ENCODE data around the gene POLR1G. TPM values are rescaled to one million over a fixed set of nuclear protein-coding genes. Genes with fewer than 3 reads are reported as not detected.
"Not testable (repeated sequence)": the region's sequence is repeated elsewhere in the genome, so short reads cannot be mapped to it uniquely, and the experiment has no call there.

Gene POLR1G
- total RNA-seq, 1 experiment from 2014 or later: 25.9 TPM

- H3K36me3 ChIP-seq (ENCODE audit: low read depth, low read length): peaks cover 4% of the 10 kb centered on the region; the same call in 1 of the 2 replicates
- ATAC-seq: no peak
- ChIA-PET POLR2A (ENCODE audit: unreplicated experiment) (no interaction called here), CTCF (no interaction called here)
- peaks cover 60% of the 10 kb centered on the region for H3K79me2 ChIP-seq (ENCODE audit: low read length)
- no peaks in the 10 kb centered on the region for H3K9me2 ChIP-seq (replicated peaks; ENCODE audit: low read length)
- intact Hi-C loops (cut with micrococcal nuclease): loop anchor here (2.0 kb wide), 1 partner anchor 30 kb away; no protein-coding TSS in a partner anchor
- H3K4me3 ChIP-seq (ENCODE audit: low read length): peak overlapping the region; percentile 97
- no peaks in the 10 kb centered on the region for H3K27me3 ChIP-seq (ENCODE audit: low read length)
- no peak overlapping the region for H2AFZ ChIP-seq (ENCODE audit: low read length)
- peak overlapping the region; percentile 95 for H3K9ac ChIP-seq (ENCODE audit: low read length)
- H3F3A ChIP-seq (ENCODE audit: low read length, unreplicated experiment): no peaks in the 10 kb centered on the region
- no peak for TF ChIP-seq CTCF (conservative IDR thresholded peaks at IDR 0.05; ENCODE audit: low read depth, low read length)
- no peak for TF ChIP-seq EZH2phosphoT487 (IDR thresholded peaks at IDR 0.05; ENCODE audit: borderline replicate concordance, low read length)
- no peak for TF ChIP-seq EZH2 (IDR thresholded peaks at IDR 0.05; ENCODE audit: low read length, unreplicated experiment)
- peaks cover 24% of the 10 kb centered on the region; the same call in 1 of the 2 replicates for H3K4me1 ChIP-seq (ENCODE audit: insufficient read depth, low read length)
- no TSS peak for BruUV-seq (replicated peaks)
- H3K9me3 ChIP-seq (ENCODE audit: low read length): no peaks in the 10 kb centered on the region
- peak overlapping the region; percentile 92 for H3K27ac ChIP-seq (ENCODE audit: low read length)
- H3K4me2 ChIP-seq (ENCODE audit: low read length): peak overlapping the region; percentile 84
- DNase-seq: no peak
- no peaks in the 10 kb centered on the region for H4K20me1 ChIP-seq (ENCODE audit: low read length)
Observed at GRCh38 chr19:45407091-45407375, 589 bp downstream of the POLR1G start.

- BruUV-seq (replicated peaks); H2AFZ ChIP-seq (ENCODE audit: low read length); H3K27me3 ChIP-seq (ENCODE audit: low read length); H3F3A ChIP-seq (ENCODE audit: low read length, unreplicated experiment); H3K9me2 ChIP-seq (replicated peaks; ENCODE audit: low read length); H3K36me3 ChIP-seq (ENCODE audit: low read depth, low read length); DNase-seq; ATAC-seq; POLR2A ChIA-PET (ENCODE audit: unreplicated experiment); H4K20me1 ChIP-seq (ENCODE audit: low read length); H3K27ac ChIP-seq (ENCODE audit: low read length); H3K9me3 ChIP-seq (ENCODE audit: low read length): not testable (repeated sequence)
- Histone ChIP-seq H3K9ac (ENCODE audit: low read length) (peak overlapping the region; percentile 95), H3K4me2 (ENCODE audit: low read length) (peak overlapping the region; percentile 84), H3K4me1 (ENCODE audit: insufficient read depth, low read length) (peaks cover 24% of the 10 kb centered on the region; the same call in 1 of the 2 replicates), H3K4me3 (ENCODE audit: low read length) (peak overlapping the region; percentile 97), H3K79me2 (ENCODE audit: low read length) (peaks cover 54% of the 10 kb centered on the region)
- CTCF ChIA-PET: interaction anchor here (1.0 kb wide), 1 partner anchor 72 kb away, joined by 3 read pairs; no protein-coding TSS in a partner anchor
- intact Hi-C loops (cut with micrococcal nuclease): loop anchor here (2.0 kb wide), 1 partner anchor 31 kb away; no protein-coding TSS in a partner anchor
Observed at GRCh38 chr19:45407585-45407984, 1.1 kb downstream of the POLR1G start.

GRCh38 chr19:45408121-45408520 lies 1.7 kb downstream of the POLR1G start:
- ChIA-PET POLR2A (ENCODE audit: unreplicated experiment) (no interaction called here), CTCF (interaction anchor here (1.0 kb wide), 1 partner anchor 71 kb away, joined by 3 read pairs; no protein-coding TSS in a partner anchor)
- Histone ChIP-seq H3K27me3 (ENCODE audit: low read length) (no peaks in the 10 kb centered on the region), H3K4me1 (ENCODE audit: insufficient read depth, low read length) (peaks cover 18% of the 10 kb centered on the region; the same call in 1 of the 2 replicates), H3K4me3 (ENCODE audit: low read length) (peak overlapping the region; percentile 97; the same call in 1 of the 2 replicates), H3K79me2 (ENCODE audit: low read length) (peaks cover 49% of the 10 kb centered on the region), H4K20me1 (ENCODE audit: low read length) (no peaks in the 10 kb centered on the region), H3K27ac (ENCODE audit: low read length) (no peak overlapping the region), H3F3A (ENCODE audit: low read length, unreplicated experiment) (no peaks in the 10 kb centered on the region), H3K9me2 (replicated peaks; ENCODE audit: low read length) (no peaks in the 10 kb centered on the region), H3K4me2 (ENCODE audit: low read length) (peak overlapping the region; percentile 84), H2AFZ (ENCODE audit: low read length) (no peak overlapping the region), H3K36me3 (ENCODE audit: low read depth, low read length) (peaks cover 4% of the 10 kb centered on the region; the same call in 1 of the 2 replicates), H3K9me3 (ENCODE audit: low read length) (no peaks in the 10 kb centered on the region), H3K9ac (ENCODE audit: low read length) (no peak overlapping the region)
- no TSS peak for BruUV-seq (replicated peaks)
- intact Hi-C loops (cut with micrococcal nuclease): no loop called here
- DNase-seq (no peak), ATAC-seq (no peak)
- TF ChIP-seq CTCF (conservative IDR thresholded peaks at IDR 0.05; ENCODE audit: low read depth, low read length): no peak
- TF ChIP-seq EZH2 (IDR thresholded peaks at IDR 0.05; ENCODE audit: low read length, unreplicated experiment): no peak
- TF ChIP-seq EZH2phosphoT487 (IDR thresholded peaks at IDR 0.05; ENCODE audit: borderline replicate concordance, low read length): no peak
